Activated CD4-positive, alpha-beta memory T cell treated with anti-CD3 and anti-CD28 coated beads for 36 hours (primary cell): ENCODE results near the gene CFAP73. TPM values are rescaled to one million over a fixed set of nuclear protein-coding genes. Genes with fewer than 3 reads are reported as not detected.

ENCODE experiments used
- CTCF ChIA-PET: fragments of 350-600 bp; sonication (Branson Sonifier 250); formaldehyde crosslinking; loops from one replicate; lab custom pipeline; 2021; ENCODE audit warnings: antibody characterized with exemption, inconsistent platforms; lab: Charles Lee
- POLR2A ChIA-PET: fragments of 350-600 bp; sonication (Branson Sonifier 250); formaldehyde crosslinking; loops from one replicate; lab custom pipeline; 2021; ENCODE audit warnings: antibody characterized with exemption; lab: Charles Lee
- DNase-seq: peaks from one replicate; pipeline ENCODE4 v3.0.0-alpha.2; 2020
- H3K27ac Mint-ChIP-seq: one replicate; pipeline ENCODE4 v1.8.0; 2021; ENCODE audit warnings: mixed read lengths
- H3K27me3 Mint-ChIP-seq: one replicate; pipeline ENCODE4 v1.8.0; 2021; ENCODE audit warnings: mixed read lengths
- H3K36me3 Mint-ChIP-seq: one replicate; pipeline ENCODE4 v1.8.0; 2021; ENCODE audit warnings: mixed read lengths
- H3K4me1 Mint-ChIP-seq: one replicate; pipeline ENCODE4 v1.8.0; 2021; ENCODE audit warnings: low read depth, mixed read lengths
- H3K4me3 Mint-ChIP-seq: one replicate; pipeline ENCODE4 v1.8.0; 2021; ENCODE audit warnings: mild to moderate bottlenecking, mixed read lengths
- H3K9me3 Mint-ChIP-seq: one replicate; pipeline ENCODE4 v1.8.0; 2021; ENCODE audit warnings: mixed read lengths
- intact Hi-C: fragments of 100-400 bp; cut with micrococcal nuclease; formaldehyde crosslinking; loops from one replicate; pipeline ENCODE4 v1.15.1; 2023
- total RNA-seq, 2 experiments: library from RNA; stranded (reverse); gene quantifications; one replicate each; pipeline ENCODE4 v1.2.3, GENCODE V29; 2021

The CFAP73 gene
- total RNA-seq, 2 experiments from 2014 or later = 0.90 to 0.94 TPM

DNA sequence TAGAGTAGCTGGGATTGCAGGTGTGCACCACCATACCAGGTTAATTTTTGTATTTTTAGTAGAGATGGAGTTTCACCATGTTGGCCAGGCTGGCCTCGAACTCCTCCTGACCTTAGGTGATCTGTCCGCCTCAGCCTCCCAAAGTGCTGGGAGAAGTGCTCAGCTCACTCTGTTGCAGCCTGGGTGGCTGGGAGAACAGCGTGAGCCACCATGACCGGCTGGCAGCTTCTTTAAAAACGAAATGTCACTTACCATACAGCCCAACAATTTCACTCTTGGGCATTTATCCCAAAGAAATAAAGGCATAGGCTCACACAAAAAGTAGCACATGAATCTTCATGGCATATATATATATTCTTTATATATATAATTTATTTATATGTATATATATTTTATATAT is 4.7 kb upstream of the CFAP73 start:
- intact Hi-C loops = no loop called here
- no peak for DNase-seq
- ChIA-PET CTCF (no interaction called here), POLR2A (no interaction called here)
- no peaks in the 10 kb centered on the region for H3K36me3 Mint-ChIP-seq
- peaks cover 6% of the 10 kb centered on the region for H3K4me1 Mint-ChIP-seq
- peaks cover 2% of the 10 kb centered on the region for H3K9me3 Mint-ChIP-seq
- H3K4me3 Mint-ChIP-seq = no peak overlapping the region
- no peak overlapping the region for H3K27ac Mint-ChIP-seq
- H3K27me3 Mint-ChIP-seq = no peaks in the 10 kb centered on the region

DNA sequence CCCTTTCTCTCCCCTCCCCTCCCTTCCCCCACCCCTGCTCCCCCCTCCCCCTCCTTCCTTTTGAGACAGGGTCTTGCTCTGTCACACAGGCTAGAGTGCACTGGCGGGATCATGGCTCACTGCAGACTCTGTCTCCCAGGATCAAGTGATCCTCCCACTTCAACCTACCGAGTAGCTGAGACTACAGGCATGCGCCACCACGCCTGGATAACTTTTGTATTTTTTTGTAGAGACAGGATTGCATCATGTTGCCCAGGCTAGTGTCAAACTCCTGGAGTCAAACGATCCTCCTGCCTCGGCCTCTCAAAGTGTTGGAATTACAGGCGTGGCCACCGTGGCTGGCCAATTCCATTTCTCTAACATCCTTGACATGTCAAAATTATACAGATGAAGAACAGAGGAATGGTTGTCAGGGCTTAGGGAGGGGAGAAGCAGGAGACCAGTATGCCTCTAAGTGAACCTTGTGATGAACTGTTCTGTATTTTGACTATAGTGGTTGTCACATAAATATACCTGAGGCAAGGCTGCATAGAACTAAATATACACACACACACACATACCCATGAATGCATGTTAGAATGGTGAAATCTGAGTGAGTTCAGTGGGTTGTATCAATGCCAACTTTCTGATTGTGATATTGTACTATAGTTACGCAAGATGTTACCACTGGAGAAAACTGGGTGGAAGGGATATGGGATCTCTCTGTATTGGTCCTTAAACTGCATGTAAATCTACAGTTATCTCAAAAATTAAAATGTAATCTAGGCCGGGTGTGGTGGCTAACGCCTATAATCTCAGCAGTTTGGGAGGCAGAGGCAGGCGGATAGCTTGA is 3.6 kb upstream of the CFAP73 start:
- POLR2A ChIA-PET = no interaction called here

DNA sequence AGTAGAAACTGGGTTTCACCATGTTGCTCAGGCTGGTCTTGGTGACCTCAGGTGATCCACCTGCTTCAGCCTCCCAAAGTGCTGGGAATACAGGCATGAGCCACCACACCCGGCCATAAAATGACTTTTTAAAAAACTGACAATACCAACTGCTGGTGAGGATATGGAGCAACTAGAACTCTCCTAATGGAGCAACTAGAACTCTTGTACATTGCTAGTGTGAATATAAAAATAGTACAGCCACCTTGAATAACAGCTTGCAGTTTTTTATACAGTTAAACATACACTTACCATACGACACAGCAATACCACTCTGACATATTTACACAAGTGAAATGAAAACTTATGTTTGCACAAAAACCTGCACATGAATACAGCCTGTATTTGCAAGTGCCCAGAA is 2.5 kb upstream of the CFAP73 start:
- POLR2A ChIA-PET = no interaction called here
- intact Hi-C loops = no loop called here

More for the DNA sequence above, 3.6 kb upstream of the CFAP73 start:
- Mint-ChIP-seq H3K4me1 (peaks cover 6% of the 10 kb centered on the region), H3K36me3 (no peaks in the 10 kb centered on the region), H3K9me3 (peaks cover 2% of the 10 kb centered on the region), H3K4me3 (no peak overlapping the region), H3K27me3 (no peaks in the 10 kb centered on the region), H3K27ac (no peak overlapping the region)
- intact Hi-C loops = no loop called here
- CTCF ChIA-PET = no interaction called here
- no peak for DNase-seq

DNA sequence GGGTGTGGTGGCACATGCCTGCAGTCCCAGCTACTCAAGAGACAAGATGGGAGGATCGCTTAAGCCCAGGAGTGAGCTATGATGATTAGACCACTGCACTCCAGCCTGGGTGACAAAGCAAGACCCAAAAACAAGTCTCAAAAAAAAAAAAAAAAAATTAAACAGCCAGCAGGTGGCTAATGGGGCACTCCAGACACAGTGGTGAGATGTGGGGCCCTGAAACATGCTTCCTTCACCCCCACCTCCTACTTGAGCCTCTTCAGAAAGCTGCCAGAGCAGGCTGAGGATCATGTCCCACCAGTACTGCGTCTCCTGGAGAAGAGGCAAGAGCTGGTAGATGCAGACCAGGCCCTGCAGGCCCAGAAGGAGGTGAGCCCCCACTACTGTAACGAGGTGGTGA is 2.1 kb downstream of the CFAP73 start:
- intact Hi-C loops = loop anchor here (2.0 to 10.0 kb wide), 2 partner anchors 45 to 157 kb away; no protein-coding TSS in a partner anchor
- H3K27ac Mint-ChIP-seq = no peak overlapping the region
- no peak for DNase-seq
- H3K36me3 Mint-ChIP-seq = peaks cover 2% of the 10 kb centered on the region
- no peak overlapping the region for H3K4me3 Mint-ChIP-seq
- peaks cover 14% of the 10 kb centered on the region for H3K4me1 Mint-ChIP-seq
- CTCF ChIA-PET = interaction anchor here (0.9 to 6.6 kb wide), 6 partner anchors 17 to 160 kb away, joined by 3 to 70 read pairs (median 18); partner anchors contain the start of gene RASAL1
- POLR2A ChIA-PET = interaction anchor here (0.7 kb wide), 1 partner anchor 114 kb away, joined by 4 read pairs; no protein-coding TSS in a partner anchor
- H3K27me3 Mint-ChIP-seq = peaks cover 8% of the 10 kb centered on the region
- peaks cover 2% of the 10 kb centered on the region for H3K9me3 Mint-ChIP-seq

More for the DNA sequence above, 2.5 kb upstream of the CFAP73 start:
- Mint-ChIP-seq H3K36me3 (no peaks in the 10 kb centered on the region), H3K27ac (no peak overlapping the region), H3K27me3 (peaks cover under 1% of the 10 kb centered on the region), H3K9me3 (peaks cover 2% of the 10 kb centered on the region), H3K4me1 (peaks cover 7% of the 10 kb centered on the region), H3K4me3 (no peak overlapping the region)
- no peak for DNase-seq
- CTCF ChIA-PET = no interaction called here

DNA sequence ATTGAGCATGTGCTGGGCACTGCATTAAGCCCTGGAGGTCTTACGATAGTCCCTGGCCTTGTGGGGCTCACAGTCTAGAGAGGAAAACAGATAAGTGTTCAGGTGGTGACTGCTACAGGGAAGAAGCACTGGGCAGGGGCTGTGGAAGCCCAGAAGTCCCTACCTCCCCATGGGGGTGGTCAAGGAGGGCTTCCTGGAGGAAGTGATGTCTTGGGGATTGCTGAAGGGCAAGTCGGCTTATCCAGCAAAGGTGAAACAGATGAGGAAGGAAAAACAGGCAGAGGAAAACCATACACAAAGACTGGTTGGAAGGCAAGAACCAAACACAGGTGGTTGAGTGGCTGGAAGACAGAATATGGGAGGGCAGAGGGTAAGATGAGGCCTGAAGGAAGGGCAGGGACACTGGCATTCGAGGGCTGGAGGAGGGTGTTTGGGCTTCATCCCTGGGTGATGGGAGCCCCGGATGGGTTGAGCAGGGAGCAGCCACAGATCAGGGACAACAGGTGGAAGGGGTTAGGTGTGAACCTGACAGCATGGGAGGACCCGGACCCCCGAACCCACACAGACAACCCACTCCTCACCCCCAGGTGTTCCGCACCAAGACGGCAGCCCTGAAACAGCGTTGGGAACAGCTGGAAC is 2.8 kb downstream of the CFAP73 start:
- POLR2A ChIA-PET = interaction anchor here (0.7 to 1.5 kb wide), 2 partner anchors 17 to 115 kb away, joined by 4 to 10 read pairs; partner anchors contain the start of gene RASAL1
- Mint-ChIP-seq H3K36me3 (peaks cover 6% of the 10 kb centered on the region), H3K27me3 (peaks cover 8% of the 10 kb centered on the region), H3K4me3 (peak overlapping the region; percentile 73), H3K9me3 (peaks cover 2% of the 10 kb centered on the region), H3K4me1 (peaks cover 20% of the 10 kb centered on the region), H3K27ac (no peak overlapping the region)
- DNase-seq = no peak
- CTCF ChIA-PET = interaction anchor here (0.8 to 6.6 kb wide), 22 partner anchors 9 to 251 kb away, joined by 3 to 70 read pairs (median 5); partner anchors contain the start of genes DTX1 and RASAL1
- intact Hi-C loops = loop anchor here (2.0 to 10.0 kb wide), 2 partner anchors 46 to 158 kb away; no protein-coding TSS in a partner anchor

DNA sequence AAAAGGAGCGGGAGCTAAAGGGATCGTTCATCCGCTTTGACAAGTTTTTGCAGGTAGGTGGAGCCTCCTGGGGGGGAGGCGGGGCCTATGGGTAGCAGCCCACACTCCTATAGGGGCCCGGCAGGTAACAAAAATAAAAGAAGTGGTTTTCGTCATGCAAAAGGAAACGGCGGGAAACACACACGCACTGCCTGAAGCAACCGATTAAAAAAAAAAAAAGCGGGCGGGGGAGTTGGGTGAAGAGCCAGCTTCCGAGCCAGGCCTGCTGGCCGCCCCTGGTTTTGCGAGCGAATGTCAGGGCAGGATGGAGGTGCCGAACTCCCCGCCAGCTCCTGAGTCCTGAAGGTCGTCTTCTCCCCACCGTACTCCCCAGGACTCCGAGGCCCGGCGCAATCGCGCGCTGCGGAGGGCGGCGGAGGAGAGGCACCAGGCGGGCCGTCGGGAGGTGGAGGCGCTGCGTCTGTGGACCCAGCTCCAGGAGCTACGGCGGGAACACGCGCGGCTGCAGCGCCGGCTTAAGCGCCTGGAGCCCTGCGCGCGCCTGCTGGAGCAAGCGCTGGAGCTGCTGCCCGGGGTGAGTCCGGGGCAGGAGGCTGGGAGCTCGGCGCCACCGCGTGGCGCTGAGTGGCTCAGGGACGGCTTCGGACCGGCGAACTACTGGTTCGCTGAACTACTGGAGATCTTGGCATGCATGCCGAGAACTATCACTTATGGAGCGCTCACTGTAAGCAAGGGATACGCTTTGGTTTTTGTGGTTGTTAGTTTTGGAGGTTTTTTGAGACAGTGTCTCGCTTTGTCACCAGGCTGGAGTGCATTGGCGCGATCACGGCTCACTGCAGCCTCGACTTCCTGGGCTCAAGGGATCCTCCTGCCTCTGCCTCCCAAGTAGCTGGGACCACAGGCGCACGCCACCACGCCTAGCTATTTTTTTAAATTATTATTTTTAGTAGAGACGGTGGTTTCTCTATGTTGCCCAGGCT is 3.6 kb downstream of the CFAP73 start:
- POLR2A ChIA-PET = interaction anchor here (1.0 to 1.9 kb wide), 4 partner anchors 18 to 55 kb away, joined by 3 to 10 read pairs (median 4); partner anchors contain the start of gene RASAL1
- CTCF ChIA-PET = interaction anchor here (0.6 to 6.6 kb wide), 27 partner anchors 8 to 252 kb away, joined by 3 to 70 read pairs (median 4); partner anchors contain the start of genes DTX1 and RASAL1
- H3K36me3 Mint-ChIP-seq = peaks cover 14% of the 10 kb centered on the region
- peak; percentile 76 for DNase-seq
- H3K4me3 Mint-ChIP-seq = peak overlapping the region; percentile 73
- H3K4me1 Mint-ChIP-seq = peaks cover 23% of the 10 kb centered on the region
- intact Hi-C loops = loop anchor here (1.0 to 10.0 kb wide), 4 partner anchors 17 to 158 kb away; no protein-coding TSS in a partner anchor
- no peaks in the 10 kb centered on the region for H3K9me3 Mint-ChIP-seq
- no peak overlapping the region for H3K27ac Mint-ChIP-seq
- H3K27me3 Mint-ChIP-seq = peaks cover 8% of the 10 kb centered on the region

DNA sequence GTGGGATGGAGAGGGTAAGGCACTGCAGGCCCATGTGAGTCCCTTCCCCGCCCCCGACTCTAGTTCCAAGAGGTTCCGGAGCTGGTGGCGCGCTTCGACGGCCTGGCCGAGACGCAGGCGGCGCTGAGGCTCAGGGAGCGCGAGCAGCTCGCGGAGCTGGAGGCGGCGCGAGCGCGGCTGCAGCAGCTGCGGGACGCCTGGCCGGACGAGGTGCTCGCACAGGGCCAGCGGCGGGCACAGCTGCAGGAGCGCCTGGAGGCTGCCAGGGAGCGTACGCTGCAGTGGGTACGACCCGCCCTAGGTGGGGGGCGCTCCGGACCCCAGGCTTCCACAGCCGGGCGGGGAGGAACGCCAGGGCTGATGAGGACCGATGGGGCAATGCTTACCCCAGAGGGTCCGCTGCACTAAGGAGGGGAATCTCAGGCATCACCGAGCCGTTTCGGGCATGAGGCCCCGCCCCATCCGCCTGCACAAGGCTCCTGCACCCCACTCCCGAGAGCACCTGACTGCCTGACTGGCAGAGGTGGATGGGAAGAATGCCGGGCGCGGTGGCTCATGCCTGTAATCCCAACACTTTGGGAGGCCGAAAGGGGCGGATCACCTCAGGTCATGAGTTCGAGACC is 4.9 kb downstream of the CFAP73 start:
- Mint-ChIP-seq H3K4me1 (peaks cover 23% of the 10 kb centered on the region), H3K9me3 (no peaks in the 10 kb centered on the region), H3K4me3 (peak overlapping the region; percentile 46), H3K27ac (no peak overlapping the region), H3K36me3 (peaks cover 25% of the 10 kb centered on the region), H3K27me3 (peaks cover 8% of the 10 kb centered on the region)
- intact Hi-C loops = loop anchor here (10.0 kb wide), 1 partner anchor 160 kb away; no protein-coding TSS in a partner anchor
- POLR2A ChIA-PET = interaction anchor here (1.9 kb wide), 1 partner anchor 20 kb away, joined by 6 read pairs; no protein-coding TSS in a partner anchor
- CTCF ChIA-PET = interaction anchor here (1.4 to 6.6 kb wide), 7 partner anchors 12 to 162 kb away, joined by 5 to 70 read pairs (median 17); partner anchors contain the start of gene RASAL1
- DNase-seq = peak; percentile 35

DNA sequence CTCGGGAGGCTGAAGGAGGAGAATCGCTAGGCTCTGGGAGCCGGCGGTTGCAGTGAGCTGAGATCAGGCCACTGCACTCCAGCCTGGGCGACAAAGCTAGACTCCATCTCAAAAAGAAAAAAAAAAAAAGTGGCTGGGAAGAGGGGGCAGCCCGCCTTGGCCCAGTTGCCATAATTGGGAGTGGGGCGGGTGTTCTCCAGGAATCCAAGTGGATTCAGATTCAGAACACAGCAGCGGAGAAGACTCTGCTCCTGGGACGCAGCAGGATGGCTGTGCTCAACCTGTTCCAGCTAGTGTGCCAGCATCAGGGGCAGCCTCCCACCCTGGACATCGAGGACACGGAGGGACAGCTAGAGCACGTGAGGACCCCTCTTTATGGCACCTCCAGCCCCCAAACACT is 5.5 kb downstream of the CFAP73 start:
- no peak for DNase-seq
- POLR2A ChIA-PET = no interaction called here
- H3K27me3 Mint-ChIP-seq = peaks cover 8% of the 10 kb centered on the region
- no peaks in the 10 kb centered on the region for H3K9me3 Mint-ChIP-seq
- H3K4me3 Mint-ChIP-seq = no peak overlapping the region
- intact Hi-C loops = loop anchor here (10.0 kb wide), 1 partner anchor 160 kb away; no protein-coding TSS in a partner anchor
- CTCF ChIA-PET = interaction anchor here (2.7 to 6.6 kb wide), 4 partner anchors 17 to 163 kb away, joined by 10 to 70 read pairs (median 37); no protein-coding TSS in a partner anchor
- H3K27ac Mint-ChIP-seq = no peak overlapping the region
- peaks cover 23% of the 10 kb centered on the region for H3K4me1 Mint-ChIP-seq
- peaks cover 31% of the 10 kb centered on the region for H3K36me3 Mint-ChIP-seq

DNA sequence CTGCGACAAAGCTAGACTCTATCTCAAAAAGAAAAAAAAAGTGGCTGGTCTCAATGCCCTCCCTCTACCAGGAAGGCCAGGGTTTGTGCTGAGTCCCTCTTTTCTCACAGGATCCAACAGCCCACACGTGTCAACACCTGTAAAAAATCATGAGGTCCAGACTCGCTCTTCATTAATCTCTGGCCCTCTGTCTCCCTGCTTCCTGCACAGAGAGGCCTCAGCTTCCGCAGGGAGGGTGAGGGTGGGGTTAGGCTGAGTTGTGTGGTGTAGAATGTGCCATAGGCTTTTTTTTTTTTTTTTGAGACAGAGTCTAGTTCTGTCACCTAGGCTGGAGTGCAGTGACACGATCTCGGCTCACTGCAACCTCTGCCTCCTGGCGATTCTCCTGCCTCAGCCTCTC is 6.1 kb downstream of the CFAP73 start:
- no peak overlapping the region for H3K4me3 Mint-ChIP-seq
- H3K4me1 Mint-ChIP-seq = peaks cover 23% of the 10 kb centered on the region
- DNase-seq = no peak
- H3K9me3 Mint-ChIP-seq = no peaks in the 10 kb centered on the region
- no peak overlapping the region for H3K27ac Mint-ChIP-seq
- ChIA-PET POLR2A (no interaction called here), CTCF (no interaction called here)
- peaks cover 35% of the 10 kb centered on the region for H3K36me3 Mint-ChIP-seq
- H3K27me3 Mint-ChIP-seq = peaks cover 8% of the 10 kb centered on the region
- intact Hi-C loops = loop anchor here (10.0 kb wide), 1 partner anchor 161 kb away; no protein-coding TSS in a partner anchor

DNA sequence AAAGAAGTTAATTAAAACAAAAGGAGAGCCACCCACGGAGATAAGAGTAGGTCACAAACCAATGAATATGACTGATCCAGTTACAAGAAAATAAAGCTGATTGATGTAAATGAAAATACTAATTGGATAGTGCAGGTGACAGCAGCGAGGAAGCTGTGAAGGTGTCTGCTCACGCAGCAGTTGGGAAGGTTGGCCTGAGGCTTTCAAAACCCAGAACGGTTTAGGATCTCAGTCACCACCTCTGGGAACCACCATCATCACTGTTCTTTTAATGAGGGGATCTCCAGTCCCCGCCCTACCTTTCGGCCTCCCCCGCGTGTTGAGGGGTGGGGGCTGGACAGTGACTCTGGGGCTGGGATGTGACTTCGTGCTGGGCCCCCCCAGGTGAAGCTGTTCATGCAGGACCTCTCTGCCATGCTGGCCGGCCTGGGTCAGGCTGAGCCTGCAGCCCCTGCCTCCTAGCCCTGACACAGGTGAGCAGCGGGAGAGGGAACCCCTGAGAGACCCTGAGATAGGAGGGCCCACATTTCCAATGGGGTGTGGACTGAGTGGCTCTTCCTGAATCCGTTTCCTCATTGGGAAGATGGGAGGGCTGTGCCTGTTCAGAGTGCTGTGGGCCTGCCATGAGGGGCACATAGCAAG is 7.8 kb downstream of the CFAP73 start:
- DNase-seq = no peak
- ChIA-PET POLR2A (no interaction called here), CTCF (interaction anchor here (0.8 to 1.0 kb wide), 2 partner anchors 17 to 165 kb away, joined by 3 to 4 read pairs; no protein-coding TSS in a partner anchor)
- peaks cover 18% of the 10 kb centered on the region for H3K4me1 Mint-ChIP-seq
- no peaks in the 10 kb centered on the region for H3K9me3 Mint-ChIP-seq
- no peak overlapping the region for H3K4me3 Mint-ChIP-seq
- H3K27ac Mint-ChIP-seq = peak overlapping the region; percentile 49
- intact Hi-C loops = loop anchor here (10.0 kb wide), 1 partner anchor 163 kb away; no protein-coding TSS in a partner anchor
- H3K36me3 Mint-ChIP-seq = peaks cover 44% of the 10 kb centered on the region
- H3K27me3 Mint-ChIP-seq = peaks cover 4% of the 10 kb centered on the region
